Hematopoietic multipotent progenitor cell (in vitro differentiated cells): ENCODE measurements around the gene DHPS. TPM values are rescaled to one million over a fixed set of nuclear protein-coding genes. Genes with fewer than 3 reads are reported as not detected.
"Not testable (repeated sequence)": the region's sequence is repeated elsewhere in the genome, so short reads cannot be mapped to it uniquely, and the experiment has no call there.

Experiments used
- DNase-seq, 3 donors: peaks; one replicate each; pipeline ENCODE4 v3.0.0-alpha.2; 2011 to 2015; ENCODE audit warnings: low read depth in 2 of 3, low spot score in 2 of 3
- small RNA-seq: library from RNA; depleted of rRNA; stranded (forward); fragments of <200 nt; gene quantifications from one replicate; pipeline ENCODE3, GENCODE V24; 2012
- total RNA-seq: library from RNA; depleted of rRNA; stranded (reverse); fragments of >200 nt; gene quantifications from one replicate; pipeline ENCODE4 v1.2.3, GENCODE V29; 2012

Gene DHPS
- total RNA-seq, 1 donor, result 102 TPM

- DNase-seq, result peak in 2 of 3 donors; percentile 64 to 67
Observed at GRCh38 chr19:12647490-12648071, 34.1 kb downstream of the DHPS start.

- no peak for DNase-seq
Observed at GRCh38 chr19:12647047-12647446, 34.6 kb downstream of the DHPS start.

DNA sequence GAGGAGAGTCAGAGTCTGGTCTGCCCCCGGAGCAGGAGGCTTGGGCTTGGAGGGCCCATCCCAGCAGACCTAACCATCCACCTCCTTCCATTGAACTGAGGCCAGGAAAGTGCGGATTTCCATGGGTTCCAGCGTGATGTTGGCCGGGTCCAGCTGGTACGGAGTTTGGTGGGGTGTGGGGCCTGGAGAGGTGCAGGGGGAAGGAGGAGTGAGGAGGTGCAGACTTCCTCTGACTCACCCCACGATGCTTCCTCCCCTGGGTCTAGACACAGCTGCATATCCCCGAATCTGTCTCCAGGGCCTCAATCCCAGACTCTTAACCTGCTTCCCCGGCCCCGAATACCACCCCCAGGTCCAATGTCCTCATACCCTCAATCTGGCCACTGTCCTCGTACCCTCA lies 35.1 kb downstream of the DHPS start:
- no peak for DNase-seq

GRCh38 chr19:12643716-12644115 lies 38.0 kb downstream of the DHPS start:
- DNase-seq, result not testable (repeated sequence)

GRCh38 chr19:12642506-12642905 lies 39.2 kb downstream of the DHPS start:
- DNase-seq, result no peak

GRCh38 chr19:12641456-12641855 lies 40.2 kb downstream of the DHPS start:
- no peak for DNase-seq

- DNase-seq, result peak; percentile 60 to 94 (median 91)
Observed at GRCh38 chr19:12639901-12640613, 41.6 kb downstream of the DHPS start.

- DNase-seq, result no peak
Observed at GRCh38 chr19:12638611-12639182, 43.0 kb downstream of the DHPS start.

GRCh38 chr19:12636631-12637030 lies 45.0 kb downstream of the DHPS start:
- no peak for DNase-seq

- no peak for DNase-seq
Observed at GRCh38 chr19:12629215-12629614, 52.5 kb downstream of the DHPS start.

DNA sequence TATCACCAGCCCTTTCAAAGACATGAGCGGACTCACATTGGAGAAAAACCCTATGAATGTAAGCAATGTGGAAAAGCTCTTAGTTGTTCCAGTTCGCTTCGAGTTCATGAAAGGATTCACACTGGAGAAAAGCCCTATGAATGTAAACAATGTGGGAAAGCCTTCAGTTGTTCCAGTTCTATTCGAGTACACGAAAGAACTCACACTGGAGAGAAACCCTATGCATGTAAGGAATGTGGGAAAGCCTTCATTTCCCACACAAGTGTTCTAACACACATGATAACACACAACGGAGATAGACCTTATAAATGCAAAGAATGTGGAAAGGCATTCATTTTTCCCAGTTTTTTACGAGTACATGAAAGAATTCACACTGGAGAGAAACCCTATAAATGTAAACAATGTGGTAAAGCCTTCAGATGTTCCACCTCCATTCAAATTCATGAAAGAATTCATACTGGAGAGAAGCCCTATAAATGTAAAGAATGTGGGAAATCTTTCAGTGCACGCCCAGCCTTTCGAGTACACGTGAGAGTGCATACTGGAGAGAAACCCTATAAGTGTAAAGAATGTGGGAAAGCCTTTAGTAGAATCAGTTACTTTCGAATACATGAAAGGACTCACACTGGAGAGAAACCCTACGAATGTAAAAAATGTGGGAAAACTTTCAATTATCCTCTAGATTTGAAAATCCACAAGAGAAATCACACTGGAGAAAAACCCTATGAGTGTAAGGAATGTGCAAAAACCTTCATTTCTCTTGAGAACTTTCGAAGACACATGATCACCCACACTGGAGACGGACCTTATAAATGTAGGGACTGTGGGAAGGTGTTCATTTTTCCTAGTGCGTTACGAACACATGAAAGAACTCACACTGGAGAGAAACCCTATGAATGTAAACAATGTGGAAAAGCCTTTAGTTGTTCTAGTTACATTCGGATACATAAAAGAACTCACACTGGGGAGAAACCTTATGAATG lies 53.3 kb downstream of the DHPS start:
- peak in 1 of 3 donors; percentile 33 for DNase-seq

- DNase-seq, result no peak
Observed at GRCh38 chr19:12626958-12627357, 54.7 kb downstream of the DHPS start.

Small RNA genes lying within 50 kb of the gene (small RNA-seq; reads per million reads assigned to genes)
- 37.9 reads per million, percentile 96 among the genes with 10 or more reads in this experiment for gene SNORD41

Other genes starting within 250 kb of the DHPS start
- gene ZNF443, start 240.9 kb downstream of the DHPS start, total RNA-seq, result 3.5 TPM
- 7.5 TPM for gene ZNF709, start 197.1 kb downstream of the DHPS start, total RNA-seq
- 4.8 TPM for gene ZNF564, start 130.4 kb downstream of the DHPS start, total RNA-seq
- 9.7 TPM for gene ZNF490, start 71.1 kb downstream of the DHPS start, total RNA-seq
- 9.4 TPM for gene ZNF791, start 71.0 kb downstream of the DHPS start, total RNA-seq
- 128 TPM for gene MAN2B1, start 15.1 kb downstream of the DHPS start, total RNA-seq
- gene WDR83, start 15.1 kb downstream of the DHPS start, total RNA-seq, result 14.8 TPM
- gene GNG14, start 6.1 kb upstream of the DHPS start, total RNA-seq, result not detected
- gene FBXW9, start 14.8 kb upstream of the DHPS start, total RNA-seq, result 31.2 TPM
- gene TNPO2, start 42.1 kb upstream of the DHPS start, total RNA-seq, result 68.1 TPM
- gene TRIR, start 52.8 kb upstream of the DHPS start, total RNA-seq, result 162 TPM
- gene GET3, start 55.6 kb upstream of the DHPS start, total RNA-seq, result 106 TPM
- gene BEST2, start 69.9 kb upstream of the DHPS start, total RNA-seq, result not detected
- 29.9 TPM for gene HOOK2, start 93.7 kb upstream of the DHPS start, total RNA-seq
- 700 TPM for gene JUNB, start 109.6 kb upstream of the DHPS start, total RNA-seq
- gene PRDX2, start 119.9 kb upstream of the DHPS start, total RNA-seq, result 278 TPM
- not detected for gene THSD8, start 120.2 kb upstream of the DHPS start, total RNA-seq
- 35.0 TPM for gene RNASEH2A, start 124.7 kb upstream of the DHPS start, total RNA-seq
- gene RTBDN, start 152.7 kb upstream of the DHPS start, total RNA-seq, result not detected
- 7.3 TPM for gene MAST1, start 156.6 kb upstream of the DHPS start, total RNA-seq
- gene DNASE2, start 199.6 kb upstream of the DHPS start, total RNA-seq, result 25.6 TPM
- gene KLF1, start 205.3 kb upstream of the DHPS start, total RNA-seq, result 71.4 TPM
- 87.3 TPM for gene GCDH, start 209.3 kb upstream of the DHPS start, total RNA-seq
- 0.27 TPM for gene SYCE2, start 237.4 kb upstream of the DHPS start, total RNA-seq